ENCODE data around the gene REEP6. TPM values are rescaled to one million over a fixed set of nuclear protein-coding genes. Genes with fewer than 3 reads are reported as not detected.

REEP6 gene
- polyA plus RNA-seq, 3 donors = 0.51 to 1.8 (median 0.81) TPM

- Histone ChIP-seq H2AFZ (ENCODE audit: insufficient read depth, low read depth, low read length, poor library complexity, severe bottlenecking) (no peak overlapping the region), H3K4me3 (replicated peaks in 1 of 3; ENCODE audit: low read depth in 2 of 3, low read length in 3 of 3) (no peak overlapping the region), H4K20me1 (ENCODE audit: insufficient read depth, low read length) (peaks cover 73% of the 10 kb centered on the region), H3K79me2 (ENCODE audit: insufficient read depth, low read length) (peaks cover 29% of the 10 kb centered on the region), H3K36me3 (replicated peaks in 1 of 2; ENCODE audit: control insufficient read depth in 1 of 2, insufficient read depth in 2 of 2, low read length in 2 of 2) (peaks cover 18 to 27% of the 10 kb centered on the region in 2 donors), H3K27ac (ENCODE audit: low read depth in 1 of 2, low read length in 2 of 2) (no peak overlapping the region), H3K27me3 (ENCODE audit: control insufficient read depth in 2 of 2, insufficient read depth in 2 of 2, low read length in 2 of 2) (peaks cover 31 to 42% of the 10 kb centered on the region in 2 donors), H3K9ac (ENCODE audit: insufficient read depth, low read length, poor library complexity, severe bottlenecking) (no peak overlapping the region), H3K4me2 (replicated peaks; ENCODE audit: extremely low read depth, low read length, poor library complexity, severe bottlenecking) (no peak overlapping the region), H3K4me1 (ENCODE audit: control insufficient read depth in 1 of 2, insufficient read depth in 2 of 2, low read length in 2 of 2) (peaks cover 36 to 37% of the 10 kb centered on the region in 2 donors), H3K9me3 (replicated peaks in 1 of 2; ENCODE audit: control insufficient read depth in 1 of 2, insufficient read depth in 1 of 2, low read length in 2 of 2) (peaks cover 8 to 10% of the 10 kb centered on the region in 2 donors)
- no peak overlapping the region for H3K27ac Mint-ChIP-seq
- intact Hi-C loops (cut with micrococcal nuclease) = no loop called here
- H3K27me3 Mint-ChIP-seq (ENCODE audit: low read depth in 3 of 3) = peaks cover 32 to 52% (median 43%) of the 10 kb centered on the region in 3 donors
- WGBS (ENCODE audit: insufficient coverage) = 91% methylated on average over 28 of the region's 31 CpGs
- peaks cover 33% of the 10 kb centered on the region for H3K4me1 Mint-ChIP-seq
- peaks cover 0 to 16% (median 2%) of the 10 kb centered on the region in 7 donors for H3K9me3 Mint-ChIP-seq
- H3K4me3 Mint-ChIP-seq = peak overlapping the region in 1 of 2 donors; percentile 15
- DNase-seq = no peak
- H3K36me3 Mint-ChIP-seq = peaks cover 20 to 34% of the 10 kb centered on the region in 2 donors
- no peak for TF ChIP-seq CTCF (IDR thresholded peaks at IDR 0.05)
These were observed 16.8 kb upstream of the REEP6 start for GRCh38 chr19:1474011-1474764.

GRCh38 chr19:1474765-1475351 is 16.1 kb upstream of the REEP6 start:
- H4K20me1 ChIP-seq (ENCODE audit: insufficient read depth, low read length) = peaks cover 69% of the 10 kb centered on the region
- Mint-ChIP-seq H3K36me3 (peaks cover 20 to 34% of the 10 kb centered on the region in 2 donors), H3K4me1 (peaks cover 37% of the 10 kb centered on the region), H3K9me3 (peaks cover 0 to 16% (median 2%) of the 10 kb centered on the region in 7 donors), H3K27ac (no peak overlapping the region), H3K4me3 (no peak overlapping the region), H3K27me3 (ENCODE audit: low read depth in 3 of 3) (peaks cover 32 to 47% (median 42%) of the 10 kb centered on the region in 3 donors)
- intact Hi-C loops (cut with micrococcal nuclease) = loop anchor here in 1 of 2 donors (5.0 kb wide), 1 partner anchor 33 kb away; no protein-coding TSS in a partner anchor
- H3K4me1 ChIP-seq (ENCODE audit: control insufficient read depth in 1 of 2, insufficient read depth in 2 of 2, low read length in 2 of 2) = peaks cover 38 to 42% of the 10 kb centered on the region in 2 donors
- H2AFZ ChIP-seq (ENCODE audit: insufficient read depth, low read depth, low read length, poor library complexity, severe bottlenecking) = no peak overlapping the region
- H3K27ac ChIP-seq (ENCODE audit: low read depth in 1 of 2, low read length in 2 of 2) = no peak overlapping the region
- no peak overlapping the region for H3K9ac ChIP-seq (ENCODE audit: insufficient read depth, low read length, poor library complexity, severe bottlenecking)
- H3K79me2 ChIP-seq (ENCODE audit: insufficient read depth, low read length) = peaks cover 29% of the 10 kb centered on the region
- 97% methylated on average over 25 of the region's 26 CpGs for WGBS (ENCODE audit: insufficient coverage)
- DNase-seq = no peak
- peaks cover 30 to 40% of the 10 kb centered on the region in 2 donors for H3K27me3 ChIP-seq (ENCODE audit: control insufficient read depth in 2 of 2, insufficient read depth in 2 of 2, low read length in 2 of 2)
- peaks cover 18 to 27% of the 10 kb centered on the region in 2 donors for H3K36me3 ChIP-seq (replicated peaks in 1 of 2; ENCODE audit: control insufficient read depth in 1 of 2, insufficient read depth in 2 of 2, low read length in 2 of 2)
- H3K4me3 ChIP-seq (replicated peaks in 1 of 3; ENCODE audit: low read depth in 2 of 3, low read length in 3 of 3) = no peak overlapping the region
- peaks cover 8 to 10% of the 10 kb centered on the region in 2 donors for H3K9me3 ChIP-seq (replicated peaks in 1 of 2; ENCODE audit: control insufficient read depth in 1 of 2, insufficient read depth in 1 of 2, low read length in 2 of 2)
- no peak overlapping the region for H3K4me2 ChIP-seq (replicated peaks; ENCODE audit: extremely low read depth, low read length, poor library complexity, severe bottlenecking)
- TF ChIP-seq CTCF (IDR thresholded peaks at IDR 0.05) = no peak
